Thyroid gland (tissue), 4 donors: ENCODE measurements around the gene JAG1.

Experiments used
- POLR2A ChIP-seq, 2 donors: fragments of 450-650 bp; IDR thresholded peaks; one replicate each; pipeline ENCODE4 v1.6.1; 2017; ENCODE audit warnings: antibody characterized with exemption in 2 of 2, mild to moderate bottlenecking in 2 of 2, moderate library complexity in 1 of 2
- TF ChIP-seq, protein P1 (sequence below), 6 experiments: fragments of 200-600 bp in 3 of 6; fragments of 450-650 bp in 3 of 6; sonication (generic) in 3 of 6; IDR thresholded peaks; one replicate each; pipeline ENCODE4 v1.5.1; 2016 to 2019; ENCODE audit warnings: antibody characterized with exemption in 6 of 6, mild to moderate bottlenecking in 2 of 6, inconsistent platforms in 1 of 6, moderate library complexity in 1 of 6

- TF ChIP-seq, protein P1, sequence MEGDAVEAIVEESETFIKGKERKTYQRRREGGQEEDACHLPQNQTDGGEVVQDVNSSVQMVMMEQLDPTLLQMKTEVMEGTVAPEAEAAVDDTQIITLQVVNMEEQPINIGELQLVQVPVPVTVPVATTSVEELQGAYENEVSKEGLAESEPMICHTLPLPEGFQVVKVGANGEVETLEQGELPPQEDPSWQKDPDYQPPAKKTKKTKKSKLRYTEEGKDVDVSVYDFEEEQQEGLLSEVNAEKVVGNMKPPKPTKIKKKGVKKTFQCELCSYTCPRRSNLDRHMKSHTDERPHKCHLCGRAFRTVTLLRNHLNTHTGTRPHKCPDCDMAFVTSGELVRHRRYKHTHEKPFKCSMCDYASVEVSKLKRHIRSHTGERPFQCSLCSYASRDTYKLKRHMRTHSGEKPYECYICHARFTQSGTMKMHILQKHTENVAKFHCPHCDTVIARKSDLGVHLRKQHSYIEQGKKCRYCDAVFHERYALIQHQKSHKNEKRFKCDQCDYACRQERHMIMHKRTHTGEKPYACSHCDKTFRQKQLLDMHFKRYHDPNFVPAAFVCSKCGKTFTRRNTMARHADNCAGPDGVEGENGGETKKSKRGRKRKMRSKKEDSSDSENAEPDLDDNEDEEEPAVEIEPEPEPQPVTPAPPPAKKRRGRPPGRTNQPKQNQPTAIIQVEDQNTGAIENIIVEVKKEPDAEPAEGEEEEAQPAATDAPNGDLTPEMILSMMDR (IDR thresholded peaks at IDR 0.05), result no peak
- TF ChIP-seq POLR2A (IDR thresholded peaks at IDR 0.05), result no peak
Observed at GRCh38 chr20:10683537-10683936, 9.7 kb upstream of the JAG1 start.
